GM18526 (cell line): Measurements from ENCODE around the gene UBN2.

Experiments used
- POLR2A ChIP-seq: IDR thresholded peaks from 3 replicates; pipeline ENCODE4 v1.6.1; 2011; ENCODE audit not compliant: insufficient read length; ENCODE audit errors: extremely low read depth

The UBN2 gene

GRCh38 chr7:139284252-139284896 lies 53.3 kb downstream of the UBN2 start:
- TF ChIP-seq POLR2A = no peak

- TF ChIP-seq POLR2A = no peak
Observed at GRCh38 chr7:139286144-139286543, 55.1 kb downstream of the UBN2 start.

- no peak for TF ChIP-seq POLR2A
Observed at GRCh38 chr7:139292821-139293220, 61.8 kb downstream of the UBN2 start.

GRCh38 chr7:139293534-139293933 lies 62.5 kb downstream of the UBN2 start:
- TF ChIP-seq POLR2A = no peak

- no peak for TF ChIP-seq POLR2A
Observed at GRCh38 chr7:139294241-139294640, 63.2 kb downstream of the UBN2 start.

- TF ChIP-seq POLR2A = no peak
Observed at GRCh38 chr7:139294951-139295575, 64.0 kb downstream of the UBN2 start.

- TF ChIP-seq POLR2A = no peak
Observed at GRCh38 chr7:139297795-139298194, 66.8 kb downstream of the UBN2 start.

- no peak for TF ChIP-seq POLR2A
Observed at GRCh38 chr7:139299296-139299695, 68.3 kb downstream of the UBN2 start.

GRCh38 chr7:139300390-139300789 lies 69.4 kb downstream of the UBN2 start:
- no peak for TF ChIP-seq POLR2A

GRCh38 chr7:139304517-139304916 lies 73.5 kb downstream of the UBN2 start:
- no peak for TF ChIP-seq POLR2A

- no peak for TF ChIP-seq POLR2A
Observed at GRCh38 chr7:139317939-139318505, 87.0 kb downstream of the UBN2 start.

GRCh38 chr7:139321071-139321745 lies 90.2 kb downstream of the UBN2 start:
- no peak for TF ChIP-seq POLR2A

GRCh38 chr7:139328375-139328774 lies 97.3 kb downstream of the UBN2 start:
- TF ChIP-seq POLR2A = no peak

GRCh38 chr7:139329119-139329518 lies 98.1 kb downstream of the UBN2 start:
- TF ChIP-seq POLR2A = no peak

GRCh38 chr7:139330333-139331030 lies 99.4 kb downstream of the UBN2 start:
- no peak for TF ChIP-seq POLR2A
